GM18870 (cell line): ENCODE measurements around the gene MALT1.
"Not testable (repeated sequence)": the region's sequence is repeated elsewhere in the genome, so short reads cannot be mapped to it uniquely, and the experiment has no call there.

Experiments used
- ATAC-seq: cut with Tn5 transposase; IDR thresholded peaks from one replicate; pipeline ENCODE4 v1.9.1; 2021; ENCODE audit warnings: moderate library complexity; ENCODE audit not compliant: unreplicated experiment

The MALT1 gene

GRCh38 chr18:58671111-58671631 is at the start of gene MALT1:
MALT1 (plus strand) TSS chr18:58671465; CDS start chr18:58671644, 179 bp downstream.
- ATAC-seq: peak; percentile 43

- ATAC-seq: no peak
Observed at GRCh38 chr18:58624011-58624410, 47.3 kb upstream of the MALT1 start.

DNA sequence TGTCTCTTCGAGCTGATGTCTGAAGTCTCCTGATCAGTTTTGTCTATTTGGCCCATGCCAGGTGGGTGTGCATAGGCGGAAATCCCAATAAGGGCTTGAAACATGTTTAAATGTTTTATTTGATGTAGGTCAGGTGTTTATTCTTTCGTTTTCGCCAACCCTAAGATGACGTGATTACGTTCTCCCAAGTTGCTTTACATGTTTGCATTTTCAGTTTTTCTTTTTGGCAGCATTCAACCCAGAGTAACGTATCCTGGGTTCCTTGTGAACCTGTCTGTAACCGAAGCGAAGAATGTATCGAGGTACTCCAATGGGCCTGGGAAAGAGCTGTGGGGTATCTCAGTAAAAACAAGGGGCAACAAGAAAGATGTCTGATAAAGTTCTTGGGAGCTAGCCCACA is 45.4 kb upstream of the MALT1 start:
- ATAC-seq: no peak

- ATAC-seq: no peak
Observed at GRCh38 chr18:58630071-58630470, 41.2 kb upstream of the MALT1 start.

- no peak for ATAC-seq
Observed at GRCh38 chr18:58631301-58631700, 40.0 kb upstream of the MALT1 start.

- no peak for ATAC-seq
Observed at GRCh38 chr18:58632552-58632951, 38.7 kb upstream of the MALT1 start.

- ATAC-seq: no peak
Observed at GRCh38 chr18:58633874-58634273, 37.4 kb upstream of the MALT1 start.

DNA sequence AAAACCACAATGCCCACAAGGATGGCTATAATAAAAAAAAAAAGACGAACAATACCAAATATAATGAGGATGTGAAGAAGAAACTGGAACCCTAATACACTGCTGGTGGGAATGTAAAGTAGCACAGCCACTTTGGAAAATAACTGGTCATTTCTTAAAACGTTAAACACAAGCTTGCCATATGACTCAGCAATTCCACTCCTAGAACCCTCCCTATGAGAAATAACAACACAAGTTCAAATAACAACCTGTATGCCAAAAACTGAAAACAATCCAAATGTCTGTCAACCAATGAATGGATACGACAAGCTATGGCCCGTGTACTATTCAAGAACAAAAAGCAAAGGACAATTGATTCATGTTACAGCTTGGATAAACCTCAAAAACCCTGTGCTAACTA is 35.4 kb upstream of the MALT1 start:
- no peak for ATAC-seq

DNA sequence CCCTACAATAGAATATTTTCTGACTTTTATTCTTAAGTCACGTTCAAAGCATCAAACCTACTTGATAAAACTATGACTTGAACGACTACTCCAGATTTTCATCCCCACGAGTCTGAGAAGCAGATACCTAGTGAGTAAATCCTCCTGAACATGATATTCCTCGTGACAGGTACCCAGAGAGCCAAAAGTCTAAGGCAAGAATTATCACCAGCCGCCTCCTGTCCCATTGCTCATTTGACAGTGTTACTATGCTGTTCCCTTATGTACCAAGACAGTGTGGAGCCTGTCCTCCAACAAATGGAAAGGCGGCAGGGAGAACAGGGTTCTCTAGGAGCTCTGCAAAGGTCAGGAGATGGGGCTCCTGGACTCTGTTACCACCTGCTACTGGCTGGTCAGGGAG is 34.1 kb upstream of the MALT1 start:
- no peak for ATAC-seq

DNA sequence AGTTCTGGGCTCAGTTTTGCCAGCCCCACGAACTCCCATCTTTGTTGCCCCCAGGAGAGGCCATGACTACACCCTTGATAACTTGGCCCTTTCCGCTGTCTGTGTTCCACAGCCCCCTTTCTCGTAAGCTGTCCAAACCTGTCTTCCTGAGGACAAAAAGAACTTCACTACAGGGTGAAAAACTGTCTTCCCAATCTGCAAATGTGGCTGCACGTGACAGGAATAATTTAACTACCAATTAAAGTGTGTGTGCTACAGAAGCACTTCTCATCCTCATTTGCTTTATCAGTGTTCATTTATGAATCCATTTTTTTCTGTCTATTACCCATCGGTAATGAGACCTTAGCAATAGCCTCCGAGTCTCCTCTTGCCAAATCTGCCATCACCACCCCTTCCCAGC is 33.3 kb upstream of the MALT1 start:
- ATAC-seq: no peak

GRCh38 chr18:58638441-58638840 is 32.8 kb upstream of the MALT1 start:
- ATAC-seq: no peak

DNA sequence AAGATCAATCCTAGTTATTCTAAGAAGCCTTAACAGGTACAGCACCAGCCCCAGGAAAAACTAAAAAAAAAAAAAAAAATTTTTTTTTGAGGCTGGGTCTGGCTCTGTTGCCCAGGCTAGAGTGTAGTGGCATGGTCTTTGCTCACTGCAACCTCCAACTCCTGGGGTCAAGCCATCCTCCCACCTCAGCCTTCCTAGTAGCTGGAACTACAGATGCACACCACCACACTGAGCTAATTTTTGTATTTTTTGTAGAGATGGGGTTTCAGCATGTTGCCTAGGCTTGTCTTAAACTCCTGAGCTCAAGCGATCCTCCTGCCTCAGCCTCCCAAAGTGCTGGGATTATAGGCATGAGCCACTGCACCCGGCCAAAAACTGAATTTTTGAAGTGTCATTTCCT is 32.0 kb upstream of the MALT1 start:
- ATAC-seq: no peak

- ATAC-seq: no peak
Observed at GRCh38 chr18:58639751-58640427, 31.4 kb upstream of the MALT1 start.

- no peak for ATAC-seq
Observed at GRCh38 chr18:58640428-58640805, 30.8 kb upstream of the MALT1 start.

- no peak for ATAC-seq
Observed at GRCh38 chr18:58640891-58641610, 30.2 kb upstream of the MALT1 start.

DNA sequence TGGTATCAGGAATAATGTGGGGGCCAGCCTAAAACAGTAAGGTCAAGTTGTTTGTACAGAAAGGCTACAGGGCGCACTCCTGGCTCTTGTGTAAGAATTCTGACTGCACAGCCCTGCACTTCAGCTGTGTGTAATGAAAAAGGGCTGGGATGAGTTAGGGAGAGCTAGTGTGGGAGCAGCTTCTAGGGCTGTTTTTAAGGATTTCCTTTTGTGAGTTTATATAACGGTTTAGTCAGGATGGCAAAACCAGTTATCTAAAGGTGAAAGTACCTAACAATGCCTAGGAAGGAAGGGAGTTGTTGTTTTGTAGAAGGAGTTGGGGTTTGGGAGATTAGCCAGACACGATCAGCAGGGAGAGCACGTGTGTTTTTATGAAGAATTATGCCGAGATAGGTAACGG is 27.7 kb upstream of the MALT1 start:
- ATAC-seq: not testable (repeated sequence)

GRCh38 chr18:58645398-58645797 is 25.9 kb upstream of the MALT1 start:
- ATAC-seq: no peak

- no peak for ATAC-seq
Observed at GRCh38 chr18:58646334-58646862, 24.9 kb upstream of the MALT1 start.

DNA sequence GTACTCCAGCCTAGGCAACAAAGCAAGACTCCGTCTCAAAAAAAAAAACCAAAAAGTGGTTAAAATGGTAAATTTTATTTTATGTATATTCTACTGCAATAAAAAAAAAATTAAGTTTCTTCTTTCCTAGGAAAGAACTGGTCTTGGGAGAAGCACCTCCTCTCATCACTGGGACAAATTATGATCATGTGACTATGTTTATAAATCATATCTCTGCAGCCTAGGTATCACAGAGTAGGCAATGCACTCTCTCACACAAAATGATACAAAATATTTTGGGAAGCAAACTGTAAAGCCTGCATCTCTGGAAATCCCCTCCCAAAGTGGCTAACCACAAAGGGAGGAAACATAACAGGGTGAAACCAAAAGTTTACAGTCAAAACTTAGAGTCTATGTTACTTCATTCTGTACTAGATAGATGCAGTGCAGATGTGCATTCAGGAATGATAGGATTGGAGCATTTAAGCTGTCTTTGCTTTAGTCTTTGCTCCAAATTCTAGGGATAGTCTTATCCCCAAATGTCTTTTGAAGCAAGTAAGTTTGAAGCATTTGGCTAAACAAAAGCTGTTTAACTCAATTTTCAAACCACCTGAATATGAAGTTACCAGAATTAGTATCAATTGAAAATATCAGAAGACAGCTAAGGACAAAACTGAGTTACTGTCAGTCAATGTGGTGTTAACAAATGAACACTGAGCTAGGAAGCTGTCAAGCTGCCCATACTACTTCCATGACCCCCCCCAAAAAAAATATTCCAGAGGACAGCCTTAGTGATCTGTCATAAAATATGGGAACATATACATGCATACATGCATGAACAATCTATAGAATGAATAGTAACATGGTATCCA is 21.1 kb upstream of the MALT1 start:
- peak; percentile 91 for ATAC-seq

- not testable (repeated sequence) for ATAC-seq
Observed at GRCh38 chr18:58650830-58651229, 20.4 kb upstream of the MALT1 start.

- not testable (repeated sequence) for ATAC-seq
Observed at GRCh38 chr18:58653144-58653722, 18.0 kb upstream of the MALT1 start.
